GM23338 (cell line): Measurements from ENCODE around the gene KLHL40. TPM values are rescaled to one million over a fixed set of nuclear protein-coding genes. Genes with fewer than 3 reads are reported as not detected.

Experiments
- ATAC-seq: fragments of 200-7000 bp; cut with Tn5 transposase; 3 replicates; pipeline ENCODE4 v1.9.1; 2020
- DNase-seq: peaks from one replicate; pipeline ENCODE4 v3.0.0-alpha.2; 2015; ENCODE audit warnings: low spot score
- H2AFZ ChIP-seq: fragments of 200-600 bp; sonication (generic); 2 replicates; pipeline ENCODE4 v1.8.0; 2016; ENCODE audit warnings: antibody characterized with exemption, mild to moderate bottlenecking, moderate library complexity
- H3F3A ChIP-seq: fragments of 200-600 bp; sonication (generic); replicated peaks from 2 replicates; pipeline ENCODE4 v1.8.0; 2017; ENCODE audit warnings: antibody characterized with exemption, mixed run types, low read depth
- H3K27ac ChIP-seq: fragments of 200-600 bp; sonication (generic); 2 replicates; pipeline ENCODE4 v1.6.1; 2016; ENCODE audit warnings: low read depth
- H3K27me3 ChIP-seq: fragments of 200-600 bp; sonication (generic); 2 replicates; pipeline ENCODE4 v1.8.0; 2016; ENCODE audit warnings: mild to moderate bottlenecking, mixed run types, moderate library complexity; ENCODE audit not compliant: insufficient read depth
- H3K36me3 ChIP-seq: fragments of 200-600 bp; sonication (generic); 2 replicates; pipeline ENCODE4 v1.8.0; 2016; ENCODE audit warnings: mild to moderate bottlenecking; ENCODE audit not compliant: insufficient read depth
- H3K4me1 ChIP-seq: fragments of 200-600 bp; sonication (generic); 2 replicates; pipeline ENCODE4 v1.8.0; 2016; ENCODE audit warnings: mild to moderate bottlenecking, moderate library complexity; ENCODE audit not compliant: insufficient read depth
- H3K4me2 ChIP-seq: fragments of 200-600 bp; sonication (generic); 2 replicates; pipeline ENCODE4 v1.7.1; 2017; ENCODE audit warnings: mixed run types
- H3K4me3 ChIP-seq: fragments of 200-600 bp; sonication (generic); 2 replicates; pipeline ENCODE4 v1.6.1; 2016; ENCODE audit warnings: mixed run types
- H3K79me2 ChIP-seq: fragments of 200-600 bp; sonication (generic); replicated peaks from 2 replicates; pipeline ENCODE4 v1.8.0; 2017; ENCODE audit warnings: mild to moderate bottlenecking; ENCODE audit not compliant: insufficient read depth
- H3K9me2 ChIP-seq: fragments of 200-600 bp; sonication (generic); 2 replicates; pipeline ENCODE4 v1.8.0; 2017; ENCODE audit not compliant: insufficient read depth
- H4K20me1 ChIP-seq: fragments of 200-600 bp; sonication (generic); replicated peaks from 2 replicates; pipeline ENCODE4 v1.8.0; 2017; ENCODE audit warnings: mild to moderate bottlenecking; ENCODE audit not compliant: insufficient read depth
- H3K27ac Mint-ChIP-seq: 2 replicates; pipeline ENCODE4 v1.8.0; 2020; ENCODE audit warnings: inconsistent platforms, mild to moderate bottlenecking, moderate library complexity, mixed read lengths
- H3K27me3 Mint-ChIP-seq: 3 replicates; pipeline ENCODE4 v1.8.0; 2022; ENCODE audit warnings: low read depth, mild to moderate bottlenecking, moderate library complexity, mixed read lengths, inconsistent platforms; ENCODE audit not compliant: insufficient read depth, poor library complexity
- H3K36me3 Mint-ChIP-seq: 3 replicates; pipeline ENCODE4 v1.8.0; 2021; ENCODE audit warnings: low read depth, mild to moderate bottlenecking, inconsistent platforms, moderate library complexity, mixed read lengths
- H3K4me1 Mint-ChIP-seq: 3 replicates; pipeline ENCODE4 v1.8.0; 2020; ENCODE audit warnings: mild to moderate bottlenecking, inconsistent platforms, mixed read lengths
- H3K4me3 Mint-ChIP-seq: 3 replicates; pipeline ENCODE4 v1.8.0; 2021; ENCODE audit warnings: moderate library complexity, mild to moderate bottlenecking, inconsistent platforms, mixed read lengths
- H3K9me3 Mint-ChIP-seq: 3 replicates; pipeline ENCODE4 v1.8.0; 2020; ENCODE audit warnings: moderate library complexity, mild to moderate bottlenecking, inconsistent platforms, mixed read lengths
- CREB1 ChIP-seq: fragments of 250-450 bp; sonication (Bioruptor Pico); IDR thresholded peaks from 2 replicates; pipeline ENCODE4 v1.5.0; 2020; ENCODE audit warnings: low read depth, mild to moderate bottlenecking, moderate library complexity
- EZH2 ChIP-seq: fragments of 200-600 bp; sonication (generic); IDR thresholded peaks from one replicate; pipeline ENCODE4 v1.8.0; 2017; ENCODE audit warnings: antibody characterized with exemption, mild to moderate bottlenecking, low read depth; ENCODE audit not compliant: unreplicated experiment
- EZH2phosphoT487 ChIP-seq: fragments of 200-600 bp; sonication (generic); IDR thresholded peaks from one replicate; pipeline ENCODE4 v1.8.1; 2018; ENCODE audit warnings: antibody characterized with exemption; ENCODE audit not compliant: unreplicated experiment
- JUNB ChIP-seq: IDR thresholded peaks from one replicate; pipeline ENCODE4 v1.6.1; 2016; ENCODE audit warnings: antibody characterized with exemption; ENCODE audit not compliant: unreplicated experiment
- NANOG ChIP-seq: IDR thresholded peaks from 2 replicates; pipeline ENCODE4 v1.6.1; 2016; ENCODE audit warnings: antibody characterized with exemption, borderline replicate concordance
- POLR2AphosphoS5 ChIP-seq: IDR thresholded peaks from 2 replicates; pipeline ENCODE4 v1.6.1; 2016; ENCODE audit warnings: antibody characterized with exemption, low read depth
- REST ChIP-seq: IDR thresholded peaks from one replicate; pipeline ENCODE4 v1.6.1; 2018; ENCODE audit warnings: antibody characterized with exemption; ENCODE audit not compliant: unreplicated experiment
- STAT1 ChIP-seq: IDR thresholded peaks from one replicate; pipeline ENCODE4 v1.6.1; 2016; ENCODE audit warnings: antibody characterized with exemption; ENCODE audit not compliant: unreplicated experiment
- ZNF114 ChIP-seq: fragments of 250-450 bp; sonication (Bioruptor Pico); IDR thresholded peaks from 2 replicates; pipeline ENCODE4 v1.5.0; 2020; ENCODE audit warnings: mild to moderate bottlenecking, moderate library complexity
- ZNF331 ChIP-seq: fragments of 250-450 bp; sonication (Bioruptor Pico); IDR thresholded peaks from 2 replicates; pipeline ENCODE4 v1.5.0; 2020; ENCODE audit warnings: low read depth, mild to moderate bottlenecking, moderate library complexity
- ZNF462 ChIP-seq: fragments of 250-450 bp; sonication (Bioruptor Pico); IDR thresholded peaks from 2 replicates; pipeline ENCODE4 v1.5.0; 2020; ENCODE audit warnings: mild to moderate bottlenecking, moderate library complexity
- polyA plus RNA-seq: library from polyadenylated mRNA; unstranded; fragments of >200 nt; fragmentation: Nextera tagmentation; extraction: Ambion mirVana; gene quantifications from 2 replicates; pipeline ENCODE4 v1.2.1, GENCODE V29; 2016
- total RNA-seq: library from RNA; depleted of rRNA; stranded (reverse); fragments of >200 nt; shearing (Covaris generic); gene quantifications from 2 replicates; pipeline ENCODE4 v1.2.3, GENCODE V29; 2014
- TF ChIP-seq, protein P1 (sequence below), 2 experiments: fragments of 200-600 bp in 1 of 2; sonication (generic) in 1 of 2; conservative IDR thresholded peaks; 2 replicates each; pipeline versions ENCODE4 v1.5.1 to v1.6.1; 2016 to 2017; ENCODE audit warnings: antibody characterized with exemption in 2 of 2, low read depth in 2 of 2, mild to moderate bottlenecking in 2 of 2, moderate library complexity in 1 of 2
- TF ChIP-seq, protein P2 (sequence below): IDR thresholded peaks from 2 replicates; pipeline ENCODE4 v1.6.1; 2016; ENCODE audit warnings: antibody characterized with exemption

The KLHL40 gene
- total and polyA plus RNA-seq, 2 experiments from 2014 or later, result not detected

GRCh38 chr3:42637001-42637400 lies 48.3 kb upstream of the KLHL40 start:
- Mint-ChIP-seq H3K9me3 (no peaks in the 10 kb centered on the region; the same call in 2 of the 3 replicates), H3K27ac (no peak overlapping the region), H3K27me3 (no peaks in the 10 kb centered on the region), H3K36me3 (peaks cover 48% of the 10 kb centered on the region), H3K4me3 (no peak overlapping the region), H3K4me1 (no peaks in the 10 kb centered on the region; the same call in 2 of the 3 replicates)
- no peak overlapping the region for H2AFZ ChIP-seq
- TF ChIP-seq, protein P1, sequence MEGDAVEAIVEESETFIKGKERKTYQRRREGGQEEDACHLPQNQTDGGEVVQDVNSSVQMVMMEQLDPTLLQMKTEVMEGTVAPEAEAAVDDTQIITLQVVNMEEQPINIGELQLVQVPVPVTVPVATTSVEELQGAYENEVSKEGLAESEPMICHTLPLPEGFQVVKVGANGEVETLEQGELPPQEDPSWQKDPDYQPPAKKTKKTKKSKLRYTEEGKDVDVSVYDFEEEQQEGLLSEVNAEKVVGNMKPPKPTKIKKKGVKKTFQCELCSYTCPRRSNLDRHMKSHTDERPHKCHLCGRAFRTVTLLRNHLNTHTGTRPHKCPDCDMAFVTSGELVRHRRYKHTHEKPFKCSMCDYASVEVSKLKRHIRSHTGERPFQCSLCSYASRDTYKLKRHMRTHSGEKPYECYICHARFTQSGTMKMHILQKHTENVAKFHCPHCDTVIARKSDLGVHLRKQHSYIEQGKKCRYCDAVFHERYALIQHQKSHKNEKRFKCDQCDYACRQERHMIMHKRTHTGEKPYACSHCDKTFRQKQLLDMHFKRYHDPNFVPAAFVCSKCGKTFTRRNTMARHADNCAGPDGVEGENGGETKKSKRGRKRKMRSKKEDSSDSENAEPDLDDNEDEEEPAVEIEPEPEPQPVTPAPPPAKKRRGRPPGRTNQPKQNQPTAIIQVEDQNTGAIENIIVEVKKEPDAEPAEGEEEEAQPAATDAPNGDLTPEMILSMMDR (conservative IDR thresholded peaks at IDR 0.05; ENCODE audit: low read depth in 2 of 2), result no peak
- TF ChIP-seq POLR2AphosphoS5 (no peak), ZNF331 (CRISPR knock-in tag) (no peak), ZNF462 (no peak), REST (no peak), CREB1 (no peak), JUNB (no peak), STAT1 (no peak), EZH2phosphoT487 (no peak), ZNF114 (CRISPR knock-in tag) (no peak), NANOG (no peak), EZH2 (no peak)
- TF ChIP-seq, protein P2, sequence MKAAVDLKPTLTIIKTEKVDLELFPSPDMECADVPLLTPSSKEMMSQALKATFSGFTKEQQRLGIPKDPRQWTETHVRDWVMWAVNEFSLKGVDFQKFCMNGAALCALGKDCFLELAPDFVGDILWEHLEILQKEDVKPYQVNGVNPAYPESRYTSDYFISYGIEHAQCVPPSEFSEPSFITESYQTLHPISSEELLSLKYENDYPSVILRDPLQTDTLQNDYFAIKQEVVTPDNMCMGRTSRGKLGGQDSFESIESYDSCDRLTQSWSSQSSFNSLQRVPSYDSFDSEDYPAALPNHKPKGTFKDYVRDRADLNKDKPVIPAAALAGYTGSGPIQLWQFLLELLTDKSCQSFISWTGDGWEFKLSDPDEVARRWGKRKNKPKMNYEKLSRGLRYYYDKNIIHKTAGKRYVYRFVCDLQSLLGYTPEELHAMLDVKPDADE, result no peak
- DNase-seq (no peak), ATAC-seq (no peak)
- H3K27ac ChIP-seq, result no peak overlapping the region
- H4K20me1 ChIP-seq, result peaks cover 12% of the 10 kb centered on the region; the same call in 1 of the 2 replicates
- no peaks in the 10 kb centered on the region for H3K9me2 ChIP-seq
- peaks cover 83% of the 10 kb centered on the region for H3K36me3 ChIP-seq
- no peaks in the 10 kb centered on the region for H3F3A ChIP-seq
- H3K4me3 ChIP-seq, result no peak overlapping the region
- H3K4me1 ChIP-seq, result no peaks in the 10 kb centered on the region
- H3K79me2 ChIP-seq, result peaks cover 11% of the 10 kb centered on the region; the same call in 1 of the 2 replicates
- no peaks in the 10 kb centered on the region for H3K27me3 ChIP-seq
- no peak overlapping the region for H3K4me2 ChIP-seq
